Endothelial cell of hepatic sinusoid (primary cell): ENCODE results near the gene PDSS1.

Experiments used
- in situ Hi-C: cut with HindIII; loops from 2 replicates; pipeline ENCODE4 v1.10.0; 2017; ENCODE audit warnings: low sequenced_read_pairs

PDSS1 gene

GRCh38 chr10:26792758-26793495 is 95.4 kb downstream of the PDSS1 start:
- in situ Hi-C loops: no loop called here
